ENCODE measurements around the gene RDH16. TPM values are rescaled to one million over a fixed set of nuclear protein-coding genes. Genes with fewer than 3 reads are reported as not detected.

The RDH16 gene
- total RNA-seq, 1 experiment from 2014 or later: 0.08 TPM

- Histone ChIP-seq H3K27ac (ENCODE audit: low read length) (no peak within 1 kb of the TSS), H3K4me1 (ENCODE audit: control insufficient read depth, insufficient read depth, low read length) (no peaks in the 10 kb centered on the region), H3K9me3 (ENCODE audit: control insufficient read depth, insufficient read depth, low read depth, low read length) (no peaks in the 10 kb centered on the region), H3K27me3 (ENCODE audit: control insufficient read depth, insufficient read depth, low read length) (no peaks in the 10 kb centered on the region), H3K36me3 (ENCODE audit: control insufficient read depth, insufficient read depth, low read length) (no peaks in the 10 kb centered on the region), H3K4me3 (ENCODE audit: low read depth in 2 of 2, low read length in 2 of 2) (no peak within 1 kb of the TSS)
- BruUV-seq (replicated peaks): no TSS peak
- no peak for ATAC-seq
- intact Hi-C loops (cut with micrococcal nuclease; ENCODE audit: unreplicated experiment) (no loop called here), in situ Hi-C loops (cut with HindIII; ENCODE audit: low pct_unique_long_range_greater_than_20kb, low sequenced_read_pairs) (no loop called here)
- DNase-seq (ENCODE audit: low read depth, low spot score): no peak
- no peak for TF ChIP-seq POLR2AphosphoS5 (IDR thresholded peaks at IDR 0.05; ENCODE audit: low read depth, low read length)
- TF ChIP-seq REST (IDR thresholded peaks at IDR 0.05; ENCODE audit: insufficient read depth in 1 of 2, low read depth in 2 of 2, low read length in 1 of 2): no peak
- no peak for TF ChIP-seq TCF7L2 (IDR thresholded peaks at IDR 0.05; ENCODE audit: low read depth, low read length)
- TF ChIP-seq CTCF (IDR thresholded peaks at IDR 0.05): no peak
- no peak for TF ChIP-seq SIN3A (IDR thresholded peaks at IDR 0.05; ENCODE audit: borderline replicate concordance, insufficient read depth, low read depth, low read length)
- POLR2A ChIA-PET: no interaction called here
- CTCF ChIA-PET: no interaction called here
Observed at GRCh38 chr12:56933826-56934625, 23.4 kb downstream of the RDH16 start, which contains the start of gene SDR9C7. Gene SDR9C7, minus strand, starts transcription at chr12:56934408. Its CDS starts 147 bp downstream, at chr12:56934261.

- in situ Hi-C loops (cut with HindIII; ENCODE audit: low pct_unique_long_range_greater_than_20kb, low sequenced_read_pairs): no loop called here
- H3K4me3 ChIP-seq (ENCODE audit: low read depth in 2 of 2, low read length in 2 of 2): no peak overlapping the region
- ATAC-seq (no peak), DNase-seq (ENCODE audit: low read depth, low spot score) (no peak)
- CTCF ChIA-PET: no interaction called here
- intact Hi-C loops (cut with micrococcal nuclease; ENCODE audit: unreplicated experiment): no loop called here
- no peaks in the 10 kb centered on the region for H3K27me3 ChIP-seq (ENCODE audit: control insufficient read depth, insufficient read depth, low read length)
- POLR2A ChIA-PET: no interaction called here
- no peaks in the 10 kb centered on the region for H3K36me3 ChIP-seq (ENCODE audit: control insufficient read depth, insufficient read depth, low read length)
- H3K4me1 ChIP-seq (ENCODE audit: control insufficient read depth, insufficient read depth, low read length): no peaks in the 10 kb centered on the region
- BruUV-seq (replicated peaks): no TSS peak
- H3K27ac ChIP-seq (ENCODE audit: low read length): no peak overlapping the region
- no peaks in the 10 kb centered on the region for H3K9me3 ChIP-seq (ENCODE audit: control insufficient read depth, insufficient read depth, low read depth, low read length)
- TF ChIP-seq POLR2AphosphoS5 (IDR thresholded peaks at IDR 0.05; ENCODE audit: low read depth, low read length) (no peak), TCF7L2 (IDR thresholded peaks at IDR 0.05; ENCODE audit: low read depth, low read length) (no peak), SIN3A (IDR thresholded peaks at IDR 0.05; ENCODE audit: borderline replicate concordance, insufficient read depth, low read depth, low read length) (no peak), REST (IDR thresholded peaks at IDR 0.05; ENCODE audit: insufficient read depth in 1 of 2, low read depth in 2 of 2, low read length in 1 of 2) (no peak), CTCF (IDR thresholded peaks at IDR 0.05) (no peak)
Observed at GRCh38 chr12:56932867-56933266, 24.5 kb downstream of the RDH16 start.

Data from Panc1 (cell line).